C4-2B (cell line): ENCODE data around the gene FLVCR2.
A peak's percentile ranks its signal among the peaks of the same experiment; 100 is the strongest.

ENCODE experiments used
- H3K27ac ChIP-seq: fragments of 450-650 bp; 2 replicates; pipeline ENCODE4 v1.5.1; 2017
- ZFX ChIP-seq: fragments of 450-650 bp; IDR thresholded peaks from 2 replicates; pipeline ENCODE4 v1.6.1; 2017
- TF ChIP-seq, protein P1 (sequence below): fragments of 450-650 bp; conservative IDR thresholded peaks from 2 replicates; pipeline ENCODE4 v1.5.1; 2017; ENCODE audit warnings: mild to moderate bottlenecking

FLVCR2 gene

DNA sequence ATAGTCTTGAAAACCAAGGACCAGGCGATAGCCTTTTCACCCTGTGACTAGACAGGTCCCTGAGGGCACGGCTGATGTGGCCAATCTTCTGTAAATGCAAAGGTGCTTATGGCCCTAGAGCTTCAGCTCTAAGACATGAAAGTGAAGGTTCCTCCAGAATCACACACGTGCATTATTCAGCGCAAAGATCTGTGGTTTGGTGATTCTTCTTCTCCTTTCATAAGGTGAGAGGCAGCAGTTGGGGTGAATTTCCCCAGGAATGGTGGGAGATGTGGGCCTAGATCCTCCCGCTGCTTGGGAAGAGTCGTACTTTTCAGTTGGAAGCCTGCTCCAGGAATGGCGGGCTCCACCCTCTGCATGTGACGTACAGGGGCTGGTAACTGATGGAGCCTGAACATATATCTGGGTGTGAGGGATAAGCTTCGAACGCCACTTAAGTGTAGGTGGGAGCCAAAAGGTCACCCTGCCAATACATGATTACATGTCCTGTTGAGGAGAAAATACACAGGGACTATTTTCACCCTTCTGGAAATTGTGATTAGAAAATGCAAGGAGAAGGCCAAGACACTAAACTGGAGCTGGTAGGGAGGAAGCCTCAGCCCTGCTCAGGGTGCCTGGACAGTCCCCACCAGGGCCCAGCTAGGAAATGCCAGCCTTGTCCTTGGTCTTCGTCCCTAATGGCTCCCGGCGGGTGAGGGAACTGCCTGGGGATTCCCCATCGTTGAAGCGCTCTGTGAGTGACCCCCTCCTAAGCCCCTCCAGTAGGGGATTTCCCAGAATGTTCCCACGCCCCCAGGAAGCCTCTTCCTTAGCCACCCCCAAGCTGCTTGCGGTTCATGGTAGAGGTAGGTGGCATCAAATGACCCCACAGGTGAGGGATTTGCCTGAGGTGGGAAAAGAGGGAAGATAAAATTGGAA lies 38.6 kb upstream of the FLVCR2 start:
- no peak overlapping the region for H3K27ac ChIP-seq
- no peak for TF ChIP-seq ZFX
- TF ChIP-seq, protein P1, sequence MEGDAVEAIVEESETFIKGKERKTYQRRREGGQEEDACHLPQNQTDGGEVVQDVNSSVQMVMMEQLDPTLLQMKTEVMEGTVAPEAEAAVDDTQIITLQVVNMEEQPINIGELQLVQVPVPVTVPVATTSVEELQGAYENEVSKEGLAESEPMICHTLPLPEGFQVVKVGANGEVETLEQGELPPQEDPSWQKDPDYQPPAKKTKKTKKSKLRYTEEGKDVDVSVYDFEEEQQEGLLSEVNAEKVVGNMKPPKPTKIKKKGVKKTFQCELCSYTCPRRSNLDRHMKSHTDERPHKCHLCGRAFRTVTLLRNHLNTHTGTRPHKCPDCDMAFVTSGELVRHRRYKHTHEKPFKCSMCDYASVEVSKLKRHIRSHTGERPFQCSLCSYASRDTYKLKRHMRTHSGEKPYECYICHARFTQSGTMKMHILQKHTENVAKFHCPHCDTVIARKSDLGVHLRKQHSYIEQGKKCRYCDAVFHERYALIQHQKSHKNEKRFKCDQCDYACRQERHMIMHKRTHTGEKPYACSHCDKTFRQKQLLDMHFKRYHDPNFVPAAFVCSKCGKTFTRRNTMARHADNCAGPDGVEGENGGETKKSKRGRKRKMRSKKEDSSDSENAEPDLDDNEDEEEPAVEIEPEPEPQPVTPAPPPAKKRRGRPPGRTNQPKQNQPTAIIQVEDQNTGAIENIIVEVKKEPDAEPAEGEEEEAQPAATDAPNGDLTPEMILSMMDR = no peak

DNA sequence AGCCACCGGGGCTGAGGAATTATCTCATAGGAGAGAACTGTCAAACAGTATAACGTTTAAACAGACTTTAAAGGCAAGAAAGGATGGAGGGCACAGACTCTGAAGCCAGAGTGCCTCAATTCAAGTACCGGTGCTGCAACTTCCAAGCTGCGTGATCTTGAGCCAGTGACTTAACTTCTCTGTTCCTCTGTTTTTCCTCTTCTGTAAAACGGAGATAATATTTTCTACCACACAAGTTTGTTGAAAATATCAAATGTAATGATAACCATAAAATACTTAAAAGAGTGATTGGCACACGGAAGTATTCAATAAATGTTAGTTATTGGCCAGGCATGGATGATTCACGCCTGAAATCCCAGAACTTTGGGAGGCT lies 38.0 kb upstream of the FLVCR2 start:
- H3K27ac ChIP-seq = no peak overlapping the region
- no peak for TF ChIP-seq ZFX
- TF ChIP-seq, protein P1 = no peak

DNA sequence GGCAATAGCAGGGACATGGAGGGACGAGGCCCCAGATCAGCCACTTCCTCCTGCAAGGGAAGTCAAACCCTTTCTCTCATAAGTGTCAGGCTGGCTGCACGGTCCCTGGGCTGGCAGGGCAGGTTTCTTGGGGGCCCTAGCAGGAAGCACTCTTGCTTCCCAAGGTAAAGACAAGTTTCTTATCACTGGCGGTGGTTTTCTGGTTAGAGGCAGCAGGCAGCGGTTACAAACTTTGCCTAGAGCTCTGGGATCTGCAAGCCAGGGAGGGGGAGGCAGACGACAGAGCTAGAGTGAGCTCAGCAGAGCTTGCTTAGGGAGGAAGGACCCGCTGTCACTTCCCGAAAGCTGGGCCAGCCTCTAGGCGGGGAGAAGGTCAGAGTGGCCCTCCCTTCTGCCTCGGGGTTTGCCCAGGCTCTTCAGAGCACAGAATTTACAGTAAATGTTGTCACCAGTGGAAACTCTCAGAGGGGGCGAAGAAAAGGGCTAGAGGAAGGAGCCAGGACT lies 35.8 kb upstream of the FLVCR2 start:
- TF ChIP-seq, protein P1 = no peak
- TF ChIP-seq ZFX = no peak
- no peak overlapping the region for H3K27ac ChIP-seq

DNA sequence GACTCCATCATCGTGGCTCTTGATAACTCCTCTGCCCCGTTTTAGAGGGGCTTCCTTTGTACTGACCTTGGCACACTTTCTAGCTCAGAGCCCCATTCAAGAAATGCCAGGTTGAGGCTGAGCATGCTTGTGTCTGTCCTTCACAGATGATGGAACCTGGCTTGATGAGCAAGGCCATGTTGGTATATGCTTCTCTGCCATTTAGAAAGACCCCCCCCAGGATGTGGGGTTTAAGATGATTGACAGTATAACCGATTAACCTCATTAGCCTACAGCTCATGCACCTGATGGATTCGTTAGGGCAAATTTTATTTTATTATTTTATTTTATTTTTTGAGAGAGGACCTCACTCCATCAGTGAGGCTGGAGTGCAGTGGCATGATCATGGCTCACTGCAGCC lies 35.2 kb upstream of the FLVCR2 start:
- H3K27ac ChIP-seq = no peak overlapping the region
- no peak for TF ChIP-seq ZFX
- TF ChIP-seq, protein P1 = no peak

DNA sequence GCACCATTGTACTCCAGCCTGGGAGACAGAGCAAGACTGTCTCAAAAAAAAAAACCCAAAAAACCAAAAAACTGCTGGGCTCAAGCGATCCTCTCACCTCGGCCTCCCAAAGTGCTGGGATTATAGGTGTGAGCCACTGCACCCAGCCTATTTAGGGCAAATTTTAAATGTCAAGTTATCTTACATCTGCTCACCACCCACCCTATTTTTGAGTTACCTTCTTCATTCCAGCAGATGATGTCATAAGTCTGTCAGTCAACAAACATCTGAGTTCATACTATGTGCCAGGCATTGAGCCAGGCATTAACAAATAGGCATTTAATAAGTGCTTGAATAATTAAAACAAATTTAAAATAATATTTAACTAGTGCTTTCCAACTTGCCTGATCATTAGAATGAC lies 34.6 kb upstream of the FLVCR2 start:
- no peak overlapping the region for H3K27ac ChIP-seq
- TF ChIP-seq, protein P1 = no peak
- TF ChIP-seq ZFX = no peak

DNA sequence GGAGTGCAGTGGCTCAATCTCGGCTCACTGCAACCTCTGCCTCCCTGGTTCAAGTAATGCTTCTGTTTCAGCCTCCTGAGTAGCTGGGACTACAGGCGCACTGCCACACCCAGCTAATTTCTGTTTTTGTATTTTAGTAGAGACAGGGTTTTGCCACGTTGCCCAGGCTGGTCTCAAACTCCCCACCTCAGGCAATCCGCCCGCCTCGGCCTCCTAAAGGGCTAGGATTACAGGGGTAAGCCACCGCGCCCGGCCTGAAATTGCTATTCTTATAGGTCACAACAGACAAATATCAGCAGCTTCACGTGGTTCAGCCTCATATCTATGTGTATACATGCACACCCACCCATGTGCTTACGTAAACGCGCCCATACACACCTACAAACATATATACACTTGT lies 32.5 kb upstream of the FLVCR2 start:
- no peak overlapping the region for H3K27ac ChIP-seq
- TF ChIP-seq ZFX = no peak
- TF ChIP-seq, protein P1 = no peak

DNA sequence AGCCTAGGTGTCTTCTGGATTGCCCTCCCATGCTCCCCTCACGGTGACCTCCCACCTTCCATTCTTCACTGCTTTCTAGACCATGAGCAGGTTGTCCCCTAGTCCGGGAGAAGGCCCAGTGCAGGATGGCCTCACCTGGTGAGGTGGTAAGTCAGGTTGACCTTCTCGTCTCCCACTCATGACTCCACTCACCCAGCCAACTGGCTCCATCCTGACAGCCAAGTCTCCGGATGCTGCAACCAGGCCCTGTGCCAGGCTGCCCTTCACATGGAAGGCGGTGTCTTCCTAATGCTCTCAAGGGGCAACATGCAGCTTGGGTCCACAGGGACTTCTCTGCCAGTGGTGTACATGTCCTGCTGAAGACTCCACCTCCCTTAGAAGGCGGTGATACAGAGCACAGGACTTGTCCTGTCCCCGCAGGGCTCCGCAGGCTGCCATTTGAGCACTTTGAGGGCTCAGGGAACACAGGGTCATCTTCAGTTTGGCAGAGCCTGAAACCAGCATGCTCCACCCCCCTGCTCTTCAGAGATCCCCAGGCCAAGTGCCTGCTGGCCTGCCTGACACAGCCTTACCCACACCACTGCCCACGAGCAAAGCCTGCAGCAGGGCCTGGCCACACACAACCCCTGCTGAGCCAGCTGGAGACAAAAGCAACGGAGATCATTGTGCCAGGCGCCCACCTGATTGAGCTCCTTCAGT lies 30.7 kb upstream of the FLVCR2 start:
- H3K27ac ChIP-seq = peak overlapping the region; percentile 3
- TF ChIP-seq ZFX = no peak
- TF ChIP-seq, protein P1 = no peak
